HCEC 1CT (cell line): ENCODE data around the gene NOL4L.

Experiments used
- DNase-seq: peaks from one replicate; pipeline ENCODE4 v3.0.0-alpha.2; 2017

The NOL4L gene

DNA sequence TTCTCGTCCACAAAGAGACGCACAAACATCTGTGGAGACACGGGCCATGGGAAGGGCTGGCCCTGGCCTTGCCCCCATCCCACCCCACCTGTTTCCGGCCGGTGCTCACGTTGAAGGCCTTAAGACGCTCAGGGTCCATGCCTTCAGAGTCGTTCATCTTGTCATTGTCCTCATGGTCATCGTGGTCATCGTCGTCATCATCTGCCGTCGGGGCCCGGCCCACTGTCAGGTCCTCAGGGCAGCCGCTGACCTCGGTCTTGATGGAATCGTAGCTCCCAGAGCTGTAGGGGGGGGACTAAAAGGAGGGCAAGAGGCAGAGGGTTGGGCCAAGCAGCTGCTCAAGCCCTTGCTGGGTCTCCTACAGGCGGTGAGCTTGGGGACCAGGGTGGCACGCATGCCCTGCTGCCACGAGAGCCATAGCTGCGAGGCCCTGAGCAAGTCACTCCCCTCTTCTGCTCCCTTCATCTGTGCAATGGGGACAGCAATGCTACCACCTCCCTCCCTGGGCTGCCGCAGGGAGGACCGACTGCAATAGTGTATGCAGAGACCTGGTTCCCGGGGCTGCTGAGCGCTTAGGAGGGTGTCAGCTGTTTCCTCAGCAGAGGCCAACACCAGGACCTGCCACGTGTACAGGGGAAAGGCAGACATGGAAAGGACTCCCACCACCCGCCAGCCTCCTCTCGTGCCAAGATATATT, 131.5 kb downstream of the NOL4L start:
- no peak for DNase-seq

DNA sequence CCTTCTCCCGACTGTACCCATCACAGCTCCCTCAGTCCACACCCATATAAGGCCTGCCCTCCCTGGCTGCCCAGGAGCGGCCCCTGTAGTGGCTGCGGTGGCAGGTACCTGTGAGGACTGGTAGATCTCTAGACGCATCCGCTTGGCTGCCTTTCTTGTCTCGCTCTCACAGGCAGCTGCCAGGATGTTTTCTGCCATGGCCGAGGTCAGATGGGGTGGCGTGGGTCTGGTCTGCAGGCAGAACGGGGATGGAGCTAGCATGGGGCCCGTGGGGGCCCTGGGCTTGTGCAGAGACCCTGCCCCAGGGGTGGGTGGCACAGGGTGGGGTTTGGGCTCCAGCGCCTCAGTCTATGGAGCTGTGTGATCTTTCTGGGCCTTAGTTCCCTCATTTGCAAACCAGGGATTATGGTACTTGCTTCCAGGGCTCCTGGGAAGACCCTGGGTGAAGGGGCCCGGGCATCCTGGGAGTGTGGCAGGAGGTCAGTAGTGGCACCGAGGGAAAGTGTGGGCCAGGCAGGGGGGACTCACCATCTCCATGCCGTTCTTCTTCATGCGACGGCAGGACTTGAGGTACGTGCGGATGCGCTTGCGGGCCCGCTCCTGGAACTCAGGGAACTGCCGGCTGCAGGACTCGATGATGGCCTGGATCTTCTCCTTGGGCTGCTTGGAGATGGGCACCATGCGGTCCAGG, 132.2 kb downstream of the NOL4L start:
- no peak for DNase-seq

DNA sequence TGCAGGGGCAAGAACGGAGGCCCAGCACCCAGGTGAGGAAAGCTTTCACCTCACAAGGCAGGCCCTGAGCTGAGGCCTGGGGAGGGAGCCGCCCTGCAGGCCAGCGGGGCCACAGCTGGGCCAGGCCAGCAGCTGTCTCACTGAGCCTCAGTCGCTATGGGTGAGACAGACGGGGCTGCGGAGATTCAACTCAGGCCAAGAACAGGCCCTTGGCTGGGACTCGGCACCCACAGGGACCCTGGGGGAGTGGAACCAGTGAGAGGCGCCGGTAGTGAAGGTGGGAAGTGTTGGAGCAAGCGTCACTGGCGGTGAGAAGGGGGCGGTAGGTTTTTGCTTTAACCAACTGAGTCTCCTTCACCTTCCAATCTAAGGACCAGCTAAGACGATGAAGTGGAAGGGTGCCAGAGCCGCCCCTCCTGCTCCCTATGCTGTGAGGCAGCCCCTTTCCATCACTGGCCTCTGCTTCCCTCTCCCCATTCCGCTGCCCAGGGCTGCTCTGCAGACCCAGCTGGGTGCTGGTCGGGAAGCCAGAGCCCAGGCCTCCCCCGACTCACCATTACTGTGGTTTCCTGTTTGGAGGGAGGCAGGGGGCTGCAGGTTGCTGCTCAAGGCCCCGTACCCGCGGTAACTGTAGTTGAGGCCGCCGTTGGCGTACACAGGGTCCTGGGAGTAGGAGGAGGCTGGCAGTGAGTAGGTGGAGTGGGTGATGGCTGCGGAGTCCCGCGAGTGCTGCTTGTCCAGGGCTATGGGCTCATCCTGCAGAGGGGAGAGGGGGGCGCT, 133.3 kb downstream of the NOL4L start:
- DNase-seq = no peak

DNA sequence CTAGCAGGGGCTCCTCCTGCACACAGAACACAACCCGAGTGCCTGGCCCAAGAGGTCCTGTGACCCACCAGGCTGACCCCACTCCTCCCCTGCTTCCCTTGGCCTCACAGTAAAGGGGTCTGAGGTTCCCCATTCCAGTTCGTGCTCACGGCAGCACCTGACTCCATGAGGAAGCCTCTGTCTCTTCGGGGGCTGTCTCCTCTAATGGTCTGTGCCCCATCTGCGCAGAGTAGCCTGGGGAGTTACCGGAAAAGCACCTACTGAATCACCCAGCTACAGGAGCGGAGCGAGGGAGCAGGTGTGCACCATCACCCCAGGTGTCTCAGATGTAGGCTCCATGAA, 133.8 kb downstream of the NOL4L start:
- DNase-seq = no peak

DNA sequence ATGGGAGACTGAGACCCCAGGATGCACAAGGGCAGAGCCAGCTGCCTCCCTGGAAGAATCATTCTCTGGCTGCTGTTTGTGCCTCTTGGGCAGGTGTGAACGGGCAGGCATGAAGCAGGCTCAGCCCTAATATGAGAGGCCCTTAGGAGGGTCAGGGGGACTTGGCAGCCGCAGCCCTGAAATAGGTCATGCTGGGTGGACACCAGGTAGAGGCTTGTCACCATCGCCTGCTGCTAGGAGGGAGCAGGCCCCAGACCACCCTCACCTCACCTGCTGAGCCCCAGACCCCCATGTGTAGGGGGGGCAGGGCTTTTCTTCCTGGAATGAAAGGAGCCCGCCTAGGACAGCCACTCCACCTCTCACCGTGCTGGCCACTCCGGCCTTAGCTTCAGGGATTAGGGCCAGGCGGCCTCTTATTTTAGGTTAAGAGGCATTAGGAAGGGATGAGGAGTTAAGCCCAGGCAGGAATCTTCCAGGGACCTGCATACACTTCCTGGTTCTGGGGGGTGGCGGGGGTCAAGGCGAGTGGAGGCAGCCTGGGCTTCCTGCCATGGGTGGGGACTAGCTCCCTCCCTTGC, 134.6 kb downstream of the NOL4L start:
- DNase-seq = no peak

DNA sequence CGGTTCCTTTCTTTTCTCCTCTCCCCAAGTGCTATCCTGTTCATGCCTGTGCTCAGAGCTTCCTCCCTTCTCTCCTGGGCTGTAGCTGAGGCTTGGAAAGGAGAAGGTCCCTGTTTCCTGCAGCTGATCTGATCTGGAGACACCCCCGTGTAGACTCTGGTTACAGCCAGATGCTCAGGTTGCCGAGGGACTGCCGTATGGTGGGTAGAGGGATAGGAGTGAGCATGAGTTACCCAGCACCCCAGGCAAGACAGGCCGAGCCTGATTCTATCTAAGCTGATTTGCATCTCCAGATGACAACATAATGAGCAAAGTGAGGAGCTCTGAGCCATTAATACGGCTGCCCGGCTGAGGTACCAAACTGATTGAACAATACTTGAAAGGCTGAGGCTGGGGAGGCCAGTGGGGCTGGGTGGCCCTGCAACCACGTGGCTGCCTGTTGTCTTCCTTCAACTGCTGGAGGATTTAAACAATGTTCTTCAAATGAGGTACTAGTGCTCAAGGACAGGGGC, 135.2 kb downstream of the NOL4L start:
- DNase-seq = no peak

DNA sequence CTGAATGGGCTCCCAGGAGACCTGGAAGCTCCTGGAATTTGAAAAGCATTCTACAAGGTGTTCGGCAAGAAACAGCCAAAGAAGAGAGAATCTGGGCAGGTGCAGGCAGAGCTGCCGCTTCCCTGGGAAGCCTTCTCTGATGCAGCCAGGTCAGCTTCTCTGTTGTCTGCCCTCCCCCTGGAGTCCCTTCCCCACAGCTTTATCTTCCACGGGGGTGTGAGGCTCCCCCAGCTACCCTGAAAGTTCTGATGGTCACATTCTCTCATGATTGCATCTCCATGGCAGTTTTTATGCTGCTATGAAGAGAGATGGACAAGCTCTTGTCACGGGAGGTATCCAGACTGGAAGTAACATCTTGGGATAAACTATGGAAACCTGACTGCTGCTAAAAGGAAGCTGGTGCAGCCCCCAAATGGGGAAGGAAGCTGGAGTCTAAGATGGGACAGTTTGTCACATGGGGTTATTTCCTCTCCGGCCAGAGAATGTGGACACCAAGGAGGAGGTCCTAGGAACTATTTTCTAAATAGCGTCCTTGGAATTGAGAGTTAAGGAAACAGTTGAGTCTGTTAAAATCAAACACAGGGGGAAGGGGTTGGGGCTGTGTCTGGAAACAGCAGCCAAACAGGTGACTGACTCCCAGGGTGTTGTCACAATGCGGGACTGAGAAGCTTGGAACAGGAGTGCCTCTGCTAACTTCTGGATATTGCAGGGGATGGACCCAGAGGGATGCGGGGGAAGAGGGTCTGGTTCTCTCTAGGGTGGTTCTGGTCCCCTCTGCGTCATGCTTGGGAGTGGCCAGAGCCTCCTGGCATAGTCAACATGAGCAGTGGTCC, 135.9 kb downstream of the NOL4L start:
- no peak for DNase-seq

DNA sequence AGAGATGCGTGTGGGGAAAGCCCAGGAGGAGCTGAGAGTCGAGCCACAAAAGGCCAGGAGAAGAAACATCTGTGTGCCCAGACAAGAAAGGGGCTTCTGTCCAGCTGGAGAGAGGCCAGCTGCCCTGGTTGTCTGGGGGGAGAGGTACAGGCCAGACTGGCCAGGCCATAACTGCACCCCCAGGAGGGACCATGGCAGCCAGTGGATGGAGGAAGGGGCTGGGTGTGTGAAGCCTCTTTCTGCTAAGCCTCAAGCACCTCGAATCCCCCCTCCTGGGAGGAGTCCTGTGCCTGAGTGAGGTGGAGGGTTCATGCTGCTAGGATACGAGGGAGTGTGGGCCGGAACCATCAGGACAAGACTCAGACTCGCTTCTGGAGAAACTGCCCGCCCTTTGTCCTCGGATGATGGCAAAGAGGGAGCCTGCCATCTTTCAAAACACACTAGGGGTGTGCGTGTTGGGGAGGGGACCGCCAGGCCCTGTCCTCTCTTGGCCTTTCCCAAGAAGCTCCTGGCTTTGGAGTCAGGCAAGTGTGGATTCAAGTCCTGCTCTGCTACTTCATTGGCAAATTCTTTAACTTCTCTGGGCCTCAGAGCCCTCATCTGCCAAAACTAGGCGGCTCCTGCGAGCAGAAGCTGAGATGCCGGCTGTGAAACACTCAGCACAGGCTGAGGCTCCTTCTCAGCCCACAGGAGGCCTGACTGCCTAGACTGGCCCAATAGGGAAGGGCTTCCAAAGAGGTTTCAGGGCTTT, 136.7 kb downstream of the NOL4L start:
- no peak for DNase-seq

DNA sequence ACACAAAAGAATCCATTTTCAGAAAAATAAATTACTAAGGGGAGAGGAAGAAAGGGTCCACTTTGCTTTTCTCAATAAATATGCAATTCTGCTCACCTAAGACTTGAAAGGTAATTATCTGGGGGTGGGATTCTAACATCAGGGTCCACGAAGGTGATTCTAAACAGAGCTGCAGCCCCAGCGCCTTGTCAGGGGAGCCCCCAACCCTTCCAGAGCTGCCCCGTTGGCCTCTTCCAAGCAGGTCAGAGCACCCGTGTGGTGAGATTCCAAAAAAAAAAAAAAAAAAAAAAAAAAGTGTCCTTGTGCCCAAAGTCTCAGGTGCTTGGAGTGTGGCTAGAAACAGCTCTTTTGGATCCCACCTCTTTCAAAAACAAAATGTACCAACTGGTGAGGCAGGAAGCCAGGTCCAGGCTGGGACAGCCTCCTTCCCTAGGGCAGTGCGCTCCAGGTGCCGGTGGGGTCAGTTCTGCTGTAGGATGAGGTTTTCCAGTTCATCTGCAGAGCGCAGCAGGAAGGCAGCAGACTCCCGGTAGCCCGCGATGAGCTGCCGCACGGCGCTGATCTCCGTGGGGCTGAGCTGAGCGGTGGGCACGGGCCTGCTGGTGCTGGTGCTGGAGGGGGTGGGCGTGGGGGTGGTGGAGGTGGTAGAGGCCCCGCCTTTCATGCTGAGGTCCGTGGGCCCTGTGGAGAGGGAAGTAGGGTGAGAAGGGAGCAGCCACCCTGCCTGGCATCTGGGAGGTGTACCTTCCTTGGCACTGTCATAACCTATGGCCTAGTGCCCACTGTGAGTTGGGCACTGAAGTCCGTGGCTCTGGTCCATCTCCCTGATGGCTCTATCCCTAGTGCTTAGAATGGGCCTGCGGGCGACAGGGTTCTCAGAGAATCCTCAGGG, 137.8 kb downstream of the NOL4L start:
- no peak for DNase-seq

DNA sequence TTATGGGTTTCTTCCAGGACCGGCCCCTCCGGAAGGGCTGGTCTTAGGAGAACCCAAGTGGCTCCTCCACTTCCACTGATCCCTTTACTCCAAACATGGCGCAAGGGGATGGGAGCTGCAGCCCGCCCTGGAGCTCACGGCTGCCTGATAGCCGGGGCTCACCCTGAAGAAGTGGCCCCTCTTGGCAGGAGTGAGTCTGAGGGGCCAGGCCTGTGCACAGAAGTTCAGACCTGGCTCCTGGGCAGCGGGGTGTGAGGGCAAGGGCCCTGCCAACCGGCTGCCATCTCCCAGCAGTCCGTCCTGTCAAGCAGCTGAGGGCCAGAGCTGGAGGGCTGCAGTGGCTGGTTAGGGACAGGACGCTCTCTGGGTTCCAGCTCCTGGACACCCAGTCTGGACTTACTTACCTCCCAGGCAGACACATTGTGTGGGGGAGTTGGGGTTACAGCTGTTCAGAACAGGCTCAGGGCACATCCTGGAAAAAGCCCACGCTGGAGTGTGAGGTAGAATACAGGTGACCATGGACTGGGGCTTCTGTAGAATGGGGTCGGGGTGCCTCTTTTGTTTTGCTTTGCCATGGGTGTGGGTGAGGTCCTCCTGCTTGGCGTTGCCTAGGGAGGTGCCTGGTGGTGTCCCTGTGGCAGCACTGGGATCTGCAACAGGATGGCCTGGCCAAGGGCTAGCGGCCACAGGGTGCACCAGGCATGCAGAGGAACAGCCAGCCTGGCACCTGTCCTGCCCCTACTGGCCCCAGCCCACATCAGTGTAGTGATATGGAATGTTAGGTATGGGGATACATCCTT, 138.6 kb downstream of the NOL4L start:
- DNase-seq = no peak

DNA sequence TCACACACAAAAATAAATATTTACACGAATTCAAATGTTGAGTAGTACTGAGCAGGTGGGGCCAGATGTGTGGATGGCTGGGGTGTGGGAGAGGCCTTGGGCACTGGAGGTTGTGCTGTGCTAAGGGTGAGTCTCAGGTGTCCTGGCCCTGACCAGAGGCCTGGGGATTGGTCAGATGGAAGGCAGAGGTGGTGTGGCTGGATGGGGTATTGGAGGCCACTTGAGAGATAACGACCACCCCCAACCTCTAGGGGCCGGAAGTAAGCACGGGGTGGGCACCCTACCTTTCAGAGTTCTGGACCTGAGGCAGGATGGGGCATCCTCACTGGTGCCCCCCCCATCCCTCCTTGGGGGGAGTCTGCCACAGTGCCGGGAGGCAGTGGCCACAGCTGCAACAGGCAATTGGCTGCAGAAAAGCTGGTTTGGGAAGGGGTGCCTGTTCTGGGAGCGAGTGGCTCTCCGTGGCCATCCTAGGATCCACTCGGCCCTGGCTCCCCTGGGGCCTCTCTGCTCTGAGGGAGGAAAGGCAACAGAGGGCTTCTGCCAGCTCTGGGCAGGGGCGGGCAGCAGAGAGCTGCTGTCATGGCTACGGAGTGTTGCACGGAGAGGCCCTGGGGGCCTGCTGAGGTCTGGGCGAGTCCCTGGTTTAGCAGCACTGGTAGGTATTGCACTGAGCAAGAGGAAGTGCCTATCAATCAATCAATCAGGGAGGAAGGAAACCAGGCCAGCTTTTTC, 139.4 kb downstream of the NOL4L start:
- DNase-seq = no peak

DNA sequence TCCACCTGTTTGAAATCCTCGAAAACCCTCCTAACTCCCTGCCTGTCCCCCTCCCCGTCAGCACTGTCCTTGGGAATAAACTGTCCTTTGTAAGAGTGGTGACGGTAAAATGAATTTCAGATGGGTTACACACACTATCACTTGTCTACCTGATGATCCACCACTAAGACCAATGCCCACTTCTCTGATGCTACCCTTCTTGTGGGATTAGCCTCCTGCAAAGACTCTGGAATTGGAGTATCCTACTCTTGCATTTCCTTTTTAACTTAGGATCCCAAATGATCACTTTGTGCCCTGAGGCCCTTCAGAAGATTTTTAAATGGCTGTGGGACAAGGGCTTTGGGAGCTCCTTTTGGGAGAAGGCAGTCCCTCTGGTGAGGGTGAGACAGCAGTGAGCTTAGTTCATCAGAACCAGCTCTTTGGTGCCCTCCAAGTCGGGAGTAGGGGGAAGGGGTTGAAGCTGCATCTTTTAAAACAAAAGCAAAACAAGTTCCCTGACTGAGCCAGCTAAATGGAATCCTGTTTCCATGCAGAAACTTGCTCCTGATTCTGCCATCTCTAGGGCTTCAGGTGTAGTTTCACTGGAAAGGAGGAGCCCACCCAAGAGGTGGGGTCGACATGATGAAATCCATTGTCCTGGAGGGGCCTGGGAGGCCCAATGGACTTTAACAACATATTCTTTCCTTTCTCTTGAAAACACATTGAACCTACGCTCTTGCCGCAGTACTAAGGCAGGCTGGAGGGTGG, 140.5 kb downstream of the NOL4L start:
- DNase-seq = no peak

DNA sequence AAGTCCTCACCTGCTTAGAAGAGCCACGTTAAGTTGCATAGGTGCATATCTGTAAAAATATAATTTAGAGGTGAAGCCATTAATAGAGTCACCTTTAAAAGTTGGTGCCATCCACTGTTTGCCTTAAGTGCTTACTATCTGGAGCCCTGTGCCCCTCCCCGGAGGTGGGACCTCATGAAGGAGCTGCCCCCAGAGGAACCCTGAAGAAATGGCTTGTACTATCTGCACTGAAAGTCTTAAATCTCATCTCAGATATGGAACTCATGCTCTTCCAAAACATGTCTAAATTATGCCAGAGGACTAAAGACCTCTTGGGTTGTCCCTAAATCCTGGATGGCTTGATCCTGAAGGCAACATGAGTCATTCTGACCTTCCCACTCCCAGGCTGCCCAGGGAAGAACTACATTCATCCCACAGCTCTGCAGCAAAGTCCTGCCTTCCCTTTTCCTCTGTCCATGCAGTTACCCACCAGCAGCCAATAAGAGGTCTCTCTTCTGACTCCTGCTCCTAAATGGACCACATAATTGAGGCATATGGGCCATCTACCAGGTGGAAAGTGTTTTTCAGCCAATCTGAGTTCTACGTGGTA, 141.7 kb downstream of the NOL4L start:
- no peak for DNase-seq

DNA sequence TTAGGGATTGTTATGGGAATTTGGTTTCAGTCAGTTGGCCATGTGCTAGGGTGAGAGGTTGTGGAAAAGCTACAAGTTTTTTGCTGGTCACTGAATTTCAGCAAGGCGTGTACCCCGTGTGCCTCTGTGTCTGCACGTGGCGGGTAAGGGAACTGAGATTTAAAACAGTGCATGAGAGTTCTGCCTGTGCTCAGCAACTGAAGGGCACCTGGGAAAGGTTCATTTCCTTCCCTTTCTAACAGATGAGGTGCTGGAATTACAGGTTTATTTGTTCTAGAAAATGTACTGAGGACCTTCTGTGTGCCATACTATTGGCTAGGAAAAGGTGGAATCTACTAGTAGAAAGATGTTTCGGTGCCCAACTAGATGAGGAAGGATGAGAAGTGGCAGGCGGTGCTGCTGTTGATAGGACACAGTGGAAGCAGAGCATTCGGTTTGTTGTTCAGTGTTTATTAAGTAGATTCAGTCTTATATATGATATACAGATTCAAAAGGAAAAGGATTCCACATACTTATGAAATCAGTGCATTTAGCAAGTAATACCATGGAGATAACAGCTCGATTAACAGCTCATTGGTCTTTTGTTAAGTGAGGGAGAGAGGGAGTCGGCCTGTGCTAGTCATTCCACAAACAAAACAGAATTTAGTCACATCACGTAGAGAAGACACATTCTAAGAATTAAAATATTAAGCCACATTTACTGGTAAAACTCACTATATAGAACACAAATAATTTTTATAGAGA, 142.3 kb downstream of the NOL4L start:
- no peak for DNase-seq

DNA sequence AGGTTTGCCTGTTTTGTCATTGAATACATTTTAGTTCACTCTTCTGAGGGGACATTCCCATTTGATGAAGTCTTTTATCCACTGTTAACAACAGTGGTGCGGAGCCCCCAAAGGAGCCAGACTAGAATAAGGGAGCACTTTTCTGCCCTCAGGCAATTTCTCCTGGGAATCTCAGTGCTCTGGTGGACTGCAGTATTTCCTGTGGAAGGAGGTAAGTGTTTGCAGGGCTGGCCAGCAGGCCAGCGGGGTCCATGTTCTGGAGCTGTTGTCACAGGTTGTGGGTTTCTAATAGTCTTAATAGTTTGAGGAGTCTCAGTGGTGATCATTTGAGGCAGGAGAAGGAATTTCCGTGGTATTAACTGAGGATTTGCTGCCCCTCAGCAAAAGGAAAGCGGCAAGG, 143.5 kb downstream of the NOL4L start:
- DNase-seq = no peak

DNA sequence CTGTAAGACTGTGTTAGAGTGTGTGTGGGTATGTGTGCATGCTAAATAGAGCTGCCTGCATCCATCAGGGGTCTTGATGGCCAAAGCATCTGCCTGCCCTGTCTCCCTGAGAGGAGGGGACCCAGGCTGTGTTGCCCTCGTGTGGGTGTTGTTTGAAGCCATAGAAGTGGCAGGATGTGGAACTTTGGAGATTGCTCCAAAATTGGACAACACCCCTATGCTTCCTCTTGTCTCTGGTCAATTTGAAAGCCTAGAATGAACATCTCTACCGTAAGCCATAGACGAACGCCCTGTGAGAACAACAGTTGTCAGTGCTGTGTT, 144.4 kb downstream of the NOL4L start:
- no peak for DNase-seq

DNA sequence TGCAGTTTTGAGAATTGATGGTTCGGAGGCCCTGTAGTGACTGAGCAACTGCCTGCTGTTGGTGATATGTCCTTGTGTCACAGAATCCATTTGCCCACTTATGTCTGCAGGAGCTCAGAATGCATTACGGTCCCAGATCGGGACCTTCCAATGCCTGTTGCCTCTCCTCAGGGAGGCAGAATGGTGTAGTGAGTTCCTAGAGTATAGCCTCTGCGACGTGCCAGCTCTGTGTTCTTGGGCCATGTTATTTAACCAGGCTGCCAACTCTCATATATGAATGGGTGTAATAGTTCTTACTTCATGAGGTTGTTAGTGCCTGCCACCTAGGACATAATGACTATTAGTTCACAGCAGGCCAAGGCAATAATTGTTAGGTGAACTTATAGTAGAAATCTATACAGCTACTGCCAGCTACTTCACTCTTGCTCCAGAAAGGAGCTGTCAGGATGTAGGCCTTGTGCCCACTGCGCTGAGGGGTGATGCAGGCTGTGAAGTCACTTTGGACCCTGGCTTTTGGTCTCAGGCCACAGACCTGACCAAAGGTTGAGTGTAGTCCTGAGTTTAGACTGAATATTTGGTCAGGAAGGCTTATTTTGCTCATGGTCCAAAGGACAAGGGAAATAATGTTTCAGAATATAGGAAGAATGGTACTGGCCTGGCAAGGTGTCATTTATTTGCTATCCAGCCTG, 144.9 kb downstream of the NOL4L start:
- DNase-seq = no peak
